Tibial nerve (tissue), 3 donors: Measurements from ENCODE around the gene XCR1.

Source experiments
- POLR2A ChIP-seq, 2 donors: fragments of 450-650 bp; IDR thresholded peaks; one replicate each; pipeline ENCODE4 v1.6.1; 2017; ENCODE audit warnings: antibody characterized with exemption in 2 of 2, mild to moderate bottlenecking in 2 of 2, moderate library complexity in 2 of 2
- TF ChIP-seq, protein P1 (sequence below), 5 experiments: fragments of 200-600 bp in 3 of 5; fragments of 450-650 bp in 2 of 5; sonication (generic) in 3 of 5; IDR thresholded peaks; one replicate each; pipeline ENCODE4 v1.5.1; 2016 to 2019; ENCODE audit warnings: antibody characterized with exemption in 5 of 5, mild to moderate bottlenecking in 3 of 5, moderate library complexity in 2 of 5

DNA sequence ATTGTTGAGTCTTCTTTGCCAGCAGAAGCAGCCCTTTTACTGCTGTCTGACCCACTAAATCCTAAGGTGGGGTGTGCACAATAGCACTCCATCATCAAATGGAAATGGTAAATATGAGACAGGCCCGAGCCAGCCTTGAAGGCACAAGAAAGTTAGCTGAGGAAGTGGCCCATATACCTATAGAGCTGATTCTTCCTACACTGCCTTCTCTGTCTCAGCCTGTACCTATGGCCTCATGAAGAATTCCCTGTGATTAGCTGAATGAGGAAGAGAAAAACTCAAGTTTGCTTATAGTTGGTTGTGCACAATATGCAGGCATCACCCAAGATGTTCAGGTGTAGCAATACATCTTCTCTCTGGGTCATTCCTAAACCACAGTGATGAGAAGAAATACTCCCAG, 31.7 kb upstream of the XCR1 start:
- TF ChIP-seq, protein P1, sequence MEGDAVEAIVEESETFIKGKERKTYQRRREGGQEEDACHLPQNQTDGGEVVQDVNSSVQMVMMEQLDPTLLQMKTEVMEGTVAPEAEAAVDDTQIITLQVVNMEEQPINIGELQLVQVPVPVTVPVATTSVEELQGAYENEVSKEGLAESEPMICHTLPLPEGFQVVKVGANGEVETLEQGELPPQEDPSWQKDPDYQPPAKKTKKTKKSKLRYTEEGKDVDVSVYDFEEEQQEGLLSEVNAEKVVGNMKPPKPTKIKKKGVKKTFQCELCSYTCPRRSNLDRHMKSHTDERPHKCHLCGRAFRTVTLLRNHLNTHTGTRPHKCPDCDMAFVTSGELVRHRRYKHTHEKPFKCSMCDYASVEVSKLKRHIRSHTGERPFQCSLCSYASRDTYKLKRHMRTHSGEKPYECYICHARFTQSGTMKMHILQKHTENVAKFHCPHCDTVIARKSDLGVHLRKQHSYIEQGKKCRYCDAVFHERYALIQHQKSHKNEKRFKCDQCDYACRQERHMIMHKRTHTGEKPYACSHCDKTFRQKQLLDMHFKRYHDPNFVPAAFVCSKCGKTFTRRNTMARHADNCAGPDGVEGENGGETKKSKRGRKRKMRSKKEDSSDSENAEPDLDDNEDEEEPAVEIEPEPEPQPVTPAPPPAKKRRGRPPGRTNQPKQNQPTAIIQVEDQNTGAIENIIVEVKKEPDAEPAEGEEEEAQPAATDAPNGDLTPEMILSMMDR (IDR thresholded peaks at IDR 0.05) = no peak
- no peak for TF ChIP-seq POLR2A (IDR thresholded peaks at IDR 0.05)
